GM18517 (cell line): Measurements from ENCODE around the gene NPAS2.

Source experiments
- ATAC-seq: cut with Tn5 transposase; IDR thresholded peaks from one replicate; pipeline ENCODE4 v1.9.1; 2021; ENCODE audit warnings: mild to moderate bottlenecking, moderate library complexity; ENCODE audit not compliant: unreplicated experiment

The NPAS2 gene

GRCh38 chr2:100938031-100939026, 118.4 kb downstream of the NPAS2 start:
- ATAC-seq, result no peak

GRCh38 chr2:100939445-100939844, 119.5 kb downstream of the NPAS2 start:
- no peak for ATAC-seq

DNA sequence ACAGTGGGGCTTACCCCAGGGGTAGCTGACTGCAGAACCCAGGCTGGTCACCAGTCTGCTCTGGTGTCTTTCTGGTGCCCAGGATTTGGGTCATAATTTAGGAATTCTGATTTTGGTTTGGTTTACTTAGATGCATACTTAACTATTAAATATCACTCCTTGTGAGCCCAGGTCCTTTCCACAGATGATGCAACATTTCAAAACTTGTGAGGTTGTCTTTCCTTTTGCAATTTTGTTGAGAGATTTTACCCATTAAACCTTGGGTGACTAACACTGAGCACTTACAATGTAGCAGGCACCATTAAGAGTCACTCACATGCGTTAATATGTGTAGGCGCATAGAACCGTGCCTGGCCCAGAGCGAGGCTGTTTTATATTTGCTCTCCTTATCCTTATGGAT, 120.3 kb downstream of the NPAS2 start:
- ATAC-seq, result no peak

GRCh38 chr2:100940766-100941645, 121.1 kb downstream of the NPAS2 start:
- no peak for ATAC-seq

DNA sequence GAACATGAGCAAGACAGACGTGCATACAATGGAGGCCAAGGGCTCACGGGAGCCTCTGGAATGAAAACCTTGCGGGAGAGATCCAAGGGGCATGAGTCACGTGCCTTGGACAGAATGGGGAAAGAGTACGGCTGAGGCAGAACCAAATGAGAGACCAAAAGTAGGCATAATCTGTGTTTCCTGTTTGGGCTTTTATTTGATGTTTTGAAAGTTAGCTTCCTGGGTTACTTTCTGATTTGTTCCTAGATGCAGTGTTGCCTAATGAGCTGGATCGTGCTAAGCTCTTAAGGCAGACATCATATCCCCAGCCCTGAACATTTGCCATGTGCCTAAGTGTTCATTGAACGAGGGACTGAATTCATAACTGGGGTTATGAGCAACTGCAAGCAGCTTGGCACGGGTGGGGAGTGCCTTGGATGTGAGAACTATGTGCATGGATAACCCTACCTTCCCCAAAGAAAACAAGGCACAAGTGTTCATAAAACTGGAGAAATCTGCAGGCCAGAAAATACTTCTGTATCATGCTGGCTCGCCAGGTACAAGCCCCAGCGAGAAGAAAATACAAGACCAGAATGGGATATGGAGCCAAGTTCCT, 121.8 kb downstream of the NPAS2 start:
- no peak for ATAC-seq

DNA sequence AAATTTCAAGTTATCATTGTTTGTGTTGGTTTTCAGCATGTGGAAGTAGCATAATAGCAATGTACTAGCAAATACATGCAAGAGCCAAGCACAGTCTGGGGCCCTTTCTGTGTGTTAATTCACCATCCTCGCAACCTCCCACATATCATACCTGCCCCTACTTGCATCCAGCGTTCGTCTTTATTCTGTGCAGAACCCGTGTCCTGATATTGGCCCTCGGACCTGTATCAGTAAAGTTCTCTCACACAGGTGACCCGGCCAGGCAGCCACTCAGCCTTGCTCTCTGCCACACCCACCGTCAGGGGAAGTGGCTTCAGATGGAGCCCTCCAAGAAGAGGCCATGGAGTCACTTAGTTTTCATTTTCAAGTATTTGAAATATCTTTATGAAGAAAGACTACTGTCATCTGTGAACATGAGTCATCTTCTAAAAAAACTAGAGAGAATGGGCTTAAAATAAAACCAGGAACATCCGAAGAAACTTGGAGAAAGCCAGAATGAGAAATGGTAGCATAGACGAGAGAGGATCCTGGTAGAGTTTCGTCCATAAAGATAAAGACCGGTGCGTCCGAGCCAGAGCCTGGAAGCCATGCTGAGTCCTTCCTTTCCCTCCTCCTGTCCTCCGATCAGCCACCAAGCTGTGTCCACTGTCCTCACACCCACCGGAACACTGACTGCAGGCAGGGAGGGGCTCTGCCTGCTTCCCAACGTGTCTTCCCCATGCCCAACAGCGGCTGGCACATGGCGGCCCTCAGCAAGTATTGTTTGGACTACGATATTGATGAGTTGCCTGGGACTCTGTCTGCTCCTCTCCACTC, 124.9 kb downstream of the NPAS2 start:
- ATAC-seq, result no peak

DNA sequence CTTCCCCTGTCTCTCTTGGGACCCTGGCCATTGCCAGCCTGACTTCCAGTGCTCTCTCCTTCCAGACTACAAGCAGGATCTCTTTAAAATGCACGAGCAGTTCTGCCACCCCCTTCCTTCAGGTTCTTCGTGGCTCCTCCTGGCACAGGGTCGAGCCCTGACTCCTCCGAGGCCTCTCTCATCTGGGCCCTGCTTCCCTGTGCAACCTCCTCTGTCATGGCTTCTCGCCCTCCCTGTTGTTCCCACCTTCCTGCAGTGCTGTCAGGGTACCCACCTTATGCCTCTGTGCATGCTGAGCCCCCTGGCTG, 125.4 kb downstream of the NPAS2 start:
- no peak for ATAC-seq

DNA sequence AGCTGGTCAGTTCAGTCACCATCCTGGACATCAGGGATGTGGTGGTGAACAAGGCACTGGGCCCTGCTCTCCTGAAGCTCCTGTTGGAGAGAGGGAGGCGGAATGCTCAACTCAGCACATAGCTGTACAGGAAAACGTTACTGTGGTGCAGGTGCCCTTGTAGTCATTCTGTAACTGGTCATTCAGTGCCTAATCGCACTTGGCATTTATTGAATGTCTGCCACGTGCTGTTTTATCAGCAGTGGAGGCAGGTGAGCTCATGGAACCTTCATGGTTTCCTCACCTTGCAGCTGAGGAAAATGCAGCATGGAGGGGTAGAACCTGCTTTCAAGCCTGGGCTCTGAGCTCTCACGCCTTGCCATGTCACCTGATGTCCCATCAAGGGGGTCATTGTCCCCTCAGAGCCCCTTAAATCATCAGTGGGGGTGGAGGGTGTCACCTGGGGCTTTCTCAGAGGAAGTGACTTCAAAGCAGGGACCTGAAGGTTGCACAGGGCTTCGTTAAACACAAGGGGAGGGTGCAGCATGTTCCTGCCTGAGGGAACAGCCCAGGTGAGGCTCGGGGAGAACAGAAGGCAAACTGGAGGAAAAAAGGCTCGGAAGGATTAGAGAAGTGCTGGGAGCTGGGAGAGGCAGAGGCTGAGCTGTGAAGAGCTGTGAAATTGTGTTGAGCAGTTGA, 126.1 kb downstream of the NPAS2 start:
- ATAC-seq, result no peak

DNA sequence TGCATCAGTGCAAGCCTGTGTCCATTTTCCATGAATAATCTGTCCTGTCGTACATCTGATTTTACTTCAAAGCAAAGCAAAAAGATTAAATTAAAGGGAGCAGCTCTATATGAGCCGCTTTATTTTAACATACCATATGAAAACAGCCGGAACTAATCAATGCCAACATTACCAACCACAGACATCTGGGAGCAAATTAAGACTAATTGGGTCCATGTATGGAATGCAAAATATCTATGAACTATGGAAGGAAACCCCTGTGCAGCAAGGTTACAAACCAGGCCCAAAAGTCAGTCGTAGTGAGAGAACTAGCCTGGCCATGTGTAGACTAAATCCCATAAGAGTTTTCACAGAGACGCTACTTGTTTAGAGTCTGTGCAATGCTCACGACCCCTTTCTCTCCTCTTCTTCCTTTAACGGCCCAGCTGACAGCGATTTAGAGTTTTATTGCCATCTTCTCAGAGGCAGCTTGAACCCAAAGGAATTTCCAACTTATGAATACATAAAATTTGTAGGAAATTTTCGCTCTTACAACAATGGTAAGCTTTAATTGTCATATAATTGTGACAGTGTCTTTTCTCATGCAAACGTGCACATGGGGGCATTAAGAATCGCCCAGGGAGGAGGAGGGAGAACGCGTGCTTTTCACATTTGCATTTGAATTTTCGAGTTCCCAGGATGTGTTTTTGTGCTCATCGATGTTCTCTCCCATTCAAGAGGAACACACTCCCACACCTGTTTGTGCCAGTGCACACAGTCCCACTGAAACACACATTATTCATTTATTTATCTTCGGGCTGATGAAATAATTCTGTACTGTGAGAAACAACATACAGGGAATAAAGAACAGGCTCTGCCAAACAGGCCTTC, 129.2 kb downstream of the NPAS2 start:
- no peak for ATAC-seq

DNA sequence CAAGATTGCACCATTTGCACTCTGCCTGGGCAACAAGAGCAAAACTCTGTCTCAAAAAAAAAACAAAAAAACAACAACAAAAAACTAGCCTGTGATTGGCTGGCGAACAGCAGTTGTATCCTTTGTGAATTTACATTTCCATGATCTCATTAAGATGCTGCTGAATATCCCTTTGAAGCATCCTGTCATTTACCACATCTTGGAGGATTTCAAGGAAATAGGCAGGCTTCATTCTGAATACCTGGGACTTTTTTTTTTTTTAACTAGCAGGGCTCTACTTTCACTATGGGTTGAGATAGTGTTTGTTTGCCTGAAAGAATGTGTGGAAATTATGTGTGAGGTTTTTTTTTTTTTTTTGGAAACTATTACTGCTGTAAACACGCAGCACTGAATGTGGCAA, 132.6 kb downstream of the NPAS2 start:
- ATAC-seq, result no peak

DNA sequence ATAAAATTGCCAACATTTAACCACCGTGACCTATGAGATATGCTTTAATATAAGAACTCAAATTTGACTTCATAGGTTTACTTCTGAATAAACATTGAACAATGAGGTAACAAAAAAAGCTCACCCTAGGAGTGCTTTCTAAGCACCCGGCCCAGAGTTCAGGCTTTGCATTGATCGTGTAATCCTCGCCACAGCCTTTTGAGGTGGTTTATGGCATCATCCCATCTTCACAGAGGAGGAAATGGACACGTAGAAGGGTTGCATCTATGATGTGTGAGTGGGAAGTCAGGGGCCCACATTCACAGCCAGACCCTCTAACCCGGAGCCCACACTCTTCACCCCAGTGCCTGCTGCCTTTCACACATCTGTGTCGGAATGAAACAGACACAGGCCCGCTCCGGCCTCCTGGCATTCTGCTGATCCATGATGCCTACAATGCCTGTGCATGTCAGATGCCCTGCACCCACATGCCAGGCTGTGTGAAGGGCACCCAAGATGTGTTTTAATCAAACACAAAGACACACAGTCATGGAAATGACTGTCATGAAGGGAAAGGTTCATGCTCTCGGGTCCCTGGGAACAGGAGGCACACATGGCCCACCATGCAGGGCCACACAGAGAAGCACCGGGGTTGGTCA, 133.6 kb downstream of the NPAS2 start:
- no peak for ATAC-seq

- no peak for ATAC-seq
Observed at GRCh38 chr2:100954044-100954420, 134.1 kb downstream of the NPAS2 start.

- no peak for ATAC-seq
Observed at GRCh38 chr2:100955226-100955625, 135.3 kb downstream of the NPAS2 start.

GRCh38 chr2:100956081-100956480, 136.1 kb downstream of the NPAS2 start:
- no peak for ATAC-seq

DNA sequence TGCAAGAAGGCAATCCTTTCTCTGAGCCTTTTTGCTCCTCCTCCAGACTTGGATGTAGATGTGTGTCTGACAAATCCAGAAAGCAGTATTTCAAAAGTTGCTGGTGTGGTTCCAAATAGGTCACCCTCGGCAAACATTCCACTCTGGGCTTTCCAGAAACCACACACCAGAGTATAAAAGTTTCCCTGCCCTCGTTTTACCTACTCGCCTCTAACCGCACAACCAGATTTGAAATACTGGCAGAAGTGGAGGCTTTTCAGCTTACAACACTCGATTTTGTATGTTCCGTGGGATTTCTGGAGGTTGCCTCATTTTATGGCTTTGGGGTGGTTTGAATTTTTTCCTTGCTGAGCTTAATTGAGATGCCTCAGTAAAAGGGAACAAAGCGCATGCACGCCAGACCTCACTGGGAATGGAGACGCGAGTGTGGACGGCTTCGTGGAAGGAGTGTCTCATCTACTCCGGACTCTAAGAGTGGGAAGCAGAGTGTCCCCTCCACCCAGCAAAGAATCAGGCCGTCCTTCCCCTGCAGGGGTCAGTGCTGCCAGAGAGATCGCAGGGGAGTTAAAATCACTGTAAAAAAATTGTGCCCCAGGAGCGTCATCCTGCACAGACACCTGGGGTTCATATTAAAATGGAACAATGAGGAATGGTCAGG, 138.2 kb downstream of the NPAS2 start:
- no peak for ATAC-seq

DNA sequence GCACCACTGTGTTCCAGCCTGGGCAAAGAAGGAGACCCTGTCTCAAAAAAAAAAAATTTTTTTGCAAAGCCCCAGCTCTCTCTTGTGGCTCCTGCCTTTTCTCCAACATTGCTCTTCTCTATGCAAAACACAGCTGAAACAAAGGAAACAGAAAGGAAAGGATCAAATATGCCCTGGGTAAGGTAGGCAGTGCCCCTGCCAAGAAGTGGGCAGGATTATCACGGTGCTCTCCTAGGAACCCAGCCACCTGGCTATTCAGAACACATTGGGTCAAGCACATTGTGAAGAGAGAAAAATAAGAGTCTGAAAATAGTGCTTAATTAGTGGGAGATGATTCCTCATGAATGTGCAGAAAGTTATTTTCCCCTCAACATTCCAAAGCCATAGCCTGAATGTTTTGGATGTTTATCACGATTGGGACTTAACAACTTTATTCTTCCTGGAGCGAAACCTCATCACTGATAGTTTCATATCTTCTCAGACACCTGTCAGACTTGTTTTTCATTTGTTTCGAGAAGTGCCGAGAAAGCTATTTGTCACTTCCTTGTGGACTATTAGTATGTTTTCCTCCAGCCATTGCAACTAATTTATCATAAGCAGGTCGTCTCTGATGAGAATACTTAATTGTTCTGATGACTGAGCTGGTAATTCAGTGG, 139.4 kb downstream of the NPAS2 start:
- ATAC-seq, result no peak

- no peak for ATAC-seq
Observed at GRCh38 chr2:100960688-100961087, 140.7 kb downstream of the NPAS2 start.
